Activated naive CD4-positive, alpha-beta T cell treated with anti-CD3 and anti-CD28 coated beads, Interleukin-2, amount 10 ng/mL, durations not matched to agents 5 hours and 36 hours (primary cell): ENCODE measurements around the gene ICAM5. TPM values are rescaled to one million over a fixed set of nuclear protein-coding genes. Genes with fewer than 3 reads are reported as not detected.

Source experiments
- total RNA-seq, 2 experiments: library from RNA; stranded (reverse); gene quantifications; one replicate each; pipeline ENCODE4 v1.2.3, GENCODE V29; 2021

The ICAM5 gene, protein sequence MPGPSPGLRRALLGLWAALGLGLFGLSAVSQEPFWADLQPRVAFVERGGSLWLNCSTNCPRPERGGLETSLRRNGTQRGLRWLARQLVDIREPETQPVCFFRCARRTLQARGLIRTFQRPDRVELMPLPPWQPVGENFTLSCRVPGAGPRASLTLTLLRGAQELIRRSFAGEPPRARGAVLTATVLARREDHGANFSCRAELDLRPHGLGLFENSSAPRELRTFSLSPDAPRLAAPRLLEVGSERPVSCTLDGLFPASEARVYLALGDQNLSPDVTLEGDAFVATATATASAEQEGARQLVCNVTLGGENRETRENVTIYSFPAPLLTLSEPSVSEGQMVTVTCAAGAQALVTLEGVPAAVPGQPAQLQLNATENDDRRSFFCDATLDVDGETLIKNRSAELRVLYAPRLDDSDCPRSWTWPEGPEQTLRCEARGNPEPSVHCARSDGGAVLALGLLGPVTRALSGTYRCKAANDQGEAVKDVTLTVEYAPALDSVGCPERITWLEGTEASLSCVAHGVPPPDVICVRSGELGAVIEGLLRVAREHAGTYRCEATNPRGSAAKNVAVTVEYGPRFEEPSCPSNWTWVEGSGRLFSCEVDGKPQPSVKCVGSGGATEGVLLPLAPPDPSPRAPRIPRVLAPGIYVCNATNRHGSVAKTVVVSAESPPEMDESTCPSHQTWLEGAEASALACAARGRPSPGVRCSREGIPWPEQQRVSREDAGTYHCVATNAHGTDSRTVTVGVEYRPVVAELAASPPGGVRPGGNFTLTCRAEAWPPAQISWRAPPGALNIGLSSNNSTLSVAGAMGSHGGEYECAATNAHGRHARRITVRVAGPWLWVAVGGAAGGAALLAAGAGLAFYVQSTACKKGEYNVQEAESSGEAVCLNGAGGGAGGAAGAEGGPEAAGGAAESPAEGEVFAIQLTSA
- under 1 TPM; 0.35 to 0.46 TPM for total RNA-seq

DNA sequence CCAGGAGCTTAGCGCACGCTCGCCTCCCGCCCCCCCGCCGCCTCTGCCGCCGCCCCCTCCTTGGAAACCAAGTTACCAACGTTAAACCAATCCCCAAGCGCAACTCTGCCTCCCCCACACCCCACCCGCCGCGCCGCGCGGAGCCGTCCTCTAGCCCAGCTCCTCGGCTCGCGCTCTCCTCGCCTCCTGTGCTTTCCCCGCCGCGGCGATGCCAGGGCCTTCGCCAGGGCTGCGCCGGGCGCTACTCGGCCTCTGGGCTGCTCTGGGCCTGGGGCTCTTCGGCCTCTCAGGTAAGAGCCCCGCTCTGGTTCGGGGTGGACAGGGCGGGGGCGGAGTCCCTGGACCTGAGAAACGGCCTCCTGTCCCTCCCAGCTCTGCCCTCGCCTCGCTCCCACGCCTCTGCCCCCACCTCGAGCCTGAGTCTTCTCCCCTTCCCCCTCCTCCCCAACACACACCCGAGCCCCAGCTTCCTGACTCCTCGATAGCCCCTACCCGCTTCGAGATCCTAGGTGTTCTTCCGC, at the start of gene ICAM5:
ICAM5 (plus strand) TSS at position 117 of the 521 bp plus-strand sequence; CDS start at position 209, 92 bp downstream.

DNA sequence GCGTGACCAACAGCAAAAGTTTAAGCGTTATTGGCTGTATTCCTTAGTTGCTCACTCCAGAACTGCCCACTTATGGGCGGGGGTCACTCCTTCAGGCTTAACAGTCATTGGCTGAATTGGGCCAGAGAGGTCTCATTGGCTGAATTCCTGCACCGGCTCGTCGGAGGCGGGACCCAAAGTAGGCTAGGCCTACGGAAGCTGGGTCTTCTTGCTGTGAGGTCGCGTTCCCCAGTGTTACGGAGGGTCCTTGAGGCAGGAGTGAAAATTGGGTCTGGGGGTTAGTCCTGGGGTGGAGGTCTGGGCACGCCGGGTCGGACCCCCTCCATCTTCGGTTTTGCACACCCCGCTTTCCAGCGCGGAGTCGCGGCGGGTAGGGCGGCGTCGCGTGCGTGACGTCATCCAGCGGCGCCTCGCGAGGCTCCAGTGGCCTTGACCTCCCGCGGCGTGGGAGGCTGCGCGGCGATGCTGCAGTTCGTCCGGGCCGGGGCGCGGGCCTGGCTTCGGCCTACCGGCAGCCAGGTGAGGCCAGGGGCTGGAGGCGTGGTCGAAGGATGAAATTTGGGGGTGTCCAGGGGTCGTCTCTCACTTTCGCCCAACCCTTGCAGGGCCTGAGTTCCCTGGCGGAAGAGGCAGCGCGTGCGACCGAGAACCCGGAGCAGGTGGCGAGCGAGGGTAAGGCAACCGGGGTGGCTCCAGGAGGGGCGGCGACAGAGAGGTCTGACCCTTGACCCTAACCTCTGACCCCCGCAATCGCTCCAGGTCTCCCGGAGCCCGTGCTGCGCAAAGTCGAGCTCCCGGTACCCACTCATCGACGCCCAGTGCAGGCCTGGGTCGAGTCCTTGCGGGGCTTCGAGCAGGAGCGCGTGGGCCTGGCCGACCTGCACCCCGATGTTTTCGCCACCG, 37.7 kb upstream of the ICAM5 start, which contains the start of gene MRPL4:
MRPL4 (plus strand) TSS at position 423 of the 903 bp plus-strand sequence; CDS start at position 463, 40 bp downstream.

DNA sequence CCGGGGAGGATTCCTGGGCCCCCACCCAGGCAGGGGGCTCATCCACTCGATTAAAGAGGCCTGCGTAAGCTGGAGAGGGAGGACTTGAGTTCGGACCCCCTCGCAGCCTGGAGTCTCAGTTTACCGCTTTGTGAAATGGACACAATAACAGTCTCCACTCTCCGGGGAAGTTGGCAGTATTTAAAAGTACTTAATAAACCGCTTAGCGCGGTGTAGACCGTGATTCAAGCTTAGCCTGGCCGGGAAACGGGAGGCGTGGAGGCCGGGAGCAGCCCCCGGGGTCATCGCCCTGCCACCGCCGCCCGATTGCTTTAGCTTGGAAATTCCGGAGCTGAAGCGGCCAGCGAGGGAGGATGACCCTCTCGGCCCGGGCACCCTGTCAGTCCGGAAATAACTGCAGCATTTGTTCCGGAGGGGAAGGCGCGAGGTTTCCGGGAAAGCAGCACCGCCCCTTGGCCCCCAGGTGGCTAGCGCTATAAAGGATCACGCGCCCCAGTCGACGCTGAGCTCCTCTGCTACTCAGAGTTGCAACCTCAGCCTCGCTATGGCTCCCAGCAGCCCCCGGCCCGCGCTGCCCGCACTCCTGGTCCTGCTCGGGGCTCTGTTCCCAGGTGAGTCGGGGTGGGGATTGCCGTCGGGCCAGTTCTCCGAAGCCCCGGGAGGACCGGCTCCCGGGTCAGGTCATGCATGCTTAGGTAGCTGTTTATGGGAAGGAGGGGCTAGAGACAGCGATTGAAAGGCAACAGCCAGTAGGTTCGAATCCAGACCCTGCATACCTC, 18.9 kb upstream of the ICAM5 start, which contains the start of gene ICAM1:
ICAM1 (plus strand) TSS at position 505 of the 779 bp plus-strand sequence; CDS start at position 545, 40 bp downstream.

DNA sequence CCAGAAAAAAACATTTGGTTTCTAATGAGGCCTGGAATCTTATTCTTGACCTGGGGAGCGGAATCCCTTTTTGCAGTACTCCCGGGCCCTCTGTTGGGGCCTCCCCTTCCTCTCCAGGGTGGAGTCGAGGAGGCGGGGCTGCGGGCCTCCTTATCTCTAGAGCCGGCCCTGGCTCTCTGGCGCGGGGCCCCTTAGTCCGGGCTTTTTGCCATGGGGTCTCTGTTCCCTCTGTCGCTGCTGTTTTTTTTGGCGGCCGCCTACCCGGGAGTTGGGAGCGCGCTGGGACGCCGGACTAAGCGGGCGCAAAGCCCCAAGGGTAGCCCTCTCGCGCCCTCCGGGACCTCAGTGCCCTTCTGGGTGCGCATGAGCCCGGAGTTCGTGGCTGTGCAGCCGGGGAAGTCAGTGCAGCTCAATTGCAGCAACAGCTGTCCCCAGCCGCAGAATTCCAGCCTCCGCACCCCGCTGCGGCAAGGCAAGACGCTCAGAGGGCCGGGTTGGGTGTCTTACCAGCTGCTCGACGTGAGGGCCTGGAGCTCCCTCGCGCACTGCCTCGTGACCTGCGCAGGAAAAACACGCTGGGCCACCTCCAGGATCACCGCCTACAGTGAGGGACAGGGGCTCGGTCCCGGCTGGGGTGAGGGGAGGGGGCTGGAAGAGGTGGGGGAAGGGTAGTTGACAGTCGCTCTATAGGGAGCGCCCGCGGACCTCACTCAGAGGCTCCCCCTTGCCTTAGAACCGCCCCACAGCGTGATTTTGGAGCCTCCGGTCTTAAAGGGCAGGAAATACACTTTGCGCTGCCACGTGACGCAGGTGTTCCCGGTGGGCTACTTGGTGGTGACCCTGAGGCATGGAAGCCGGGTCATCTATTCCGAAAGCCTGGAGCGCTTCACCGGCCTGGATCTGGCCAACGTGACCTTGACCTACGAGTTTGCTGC, 2.7 kb upstream of the ICAM5 start, which contains the start of gene ICAM4:
ICAM4 (plus strand) TSS at position 153 of the 935 bp plus-strand sequence; CDS start at position 211, 58 bp downstream.

DNA sequence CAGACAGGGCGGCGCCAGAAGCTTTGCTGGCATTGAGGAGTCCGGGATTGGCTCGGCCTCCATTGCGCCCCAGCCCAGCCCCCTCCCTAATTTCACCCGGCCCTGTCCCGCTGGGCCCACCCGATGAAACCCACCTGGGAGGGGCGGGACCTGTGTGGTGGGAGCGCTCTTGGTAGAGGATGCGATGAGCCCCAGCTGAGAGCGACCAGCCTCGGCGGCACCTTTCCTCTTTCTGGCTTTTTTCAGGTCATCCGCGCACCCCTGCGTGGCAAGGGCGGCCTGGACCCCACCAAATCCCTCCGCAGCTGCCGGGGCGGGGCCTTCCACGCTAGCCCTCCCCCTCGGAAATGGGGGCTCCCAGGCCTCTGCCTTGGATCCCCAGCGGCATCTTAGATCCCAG, 19.7 kb downstream of the ICAM5 start, which contains the start of gene ZGLP1:
ZGLP1 (minus strand) TSS at position 393 of the 400 bp plus-strand sequence.

DNA sequence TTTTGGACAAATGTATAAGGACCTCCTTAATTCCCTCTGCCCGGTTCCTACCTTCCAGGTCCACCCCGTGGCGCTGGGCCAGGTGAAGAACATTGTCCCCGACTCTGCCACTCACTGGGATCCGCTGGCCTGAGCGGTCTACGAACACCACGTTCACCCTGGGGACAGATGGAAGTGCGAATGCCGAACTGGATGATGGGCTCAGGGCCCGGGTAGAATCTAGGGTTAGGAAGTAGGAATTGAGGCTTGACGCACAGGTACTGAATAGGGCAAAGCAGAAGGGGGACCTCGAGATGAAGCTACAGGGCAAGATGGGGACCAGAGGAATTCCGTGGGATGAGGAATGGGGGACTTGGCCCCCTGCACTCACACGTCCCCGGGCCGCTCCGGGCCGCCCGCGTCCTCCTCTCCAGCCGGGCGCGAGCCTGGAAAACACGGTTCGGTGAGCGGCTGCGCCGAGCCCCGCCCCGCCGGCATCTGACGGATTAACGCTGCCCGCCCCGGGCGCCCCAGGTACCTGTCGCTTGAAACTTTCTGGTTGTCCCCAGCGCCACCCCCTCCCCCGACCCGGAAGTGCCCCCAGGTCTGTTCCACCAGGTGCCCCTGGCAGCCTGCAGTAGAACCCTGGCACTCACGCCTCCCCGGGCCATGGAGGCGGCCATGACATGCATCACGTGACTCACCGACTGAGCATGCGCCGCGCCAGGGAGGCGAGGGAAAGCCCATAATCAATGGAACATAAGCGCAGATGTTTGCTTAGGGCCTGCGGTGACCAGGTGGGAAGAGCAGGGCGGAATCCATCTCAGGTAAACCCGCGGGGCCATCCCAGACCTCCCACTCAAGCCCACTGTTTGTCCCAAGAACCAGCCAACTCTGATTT, 25.8 kb downstream of the ICAM5 start, which contains the start of gene FDX2:
FDX2 (minus strand) TSS at position 681 of the 880 bp plus-strand sequence; CDS start at position 662, 19 bp downstream.

DNA sequence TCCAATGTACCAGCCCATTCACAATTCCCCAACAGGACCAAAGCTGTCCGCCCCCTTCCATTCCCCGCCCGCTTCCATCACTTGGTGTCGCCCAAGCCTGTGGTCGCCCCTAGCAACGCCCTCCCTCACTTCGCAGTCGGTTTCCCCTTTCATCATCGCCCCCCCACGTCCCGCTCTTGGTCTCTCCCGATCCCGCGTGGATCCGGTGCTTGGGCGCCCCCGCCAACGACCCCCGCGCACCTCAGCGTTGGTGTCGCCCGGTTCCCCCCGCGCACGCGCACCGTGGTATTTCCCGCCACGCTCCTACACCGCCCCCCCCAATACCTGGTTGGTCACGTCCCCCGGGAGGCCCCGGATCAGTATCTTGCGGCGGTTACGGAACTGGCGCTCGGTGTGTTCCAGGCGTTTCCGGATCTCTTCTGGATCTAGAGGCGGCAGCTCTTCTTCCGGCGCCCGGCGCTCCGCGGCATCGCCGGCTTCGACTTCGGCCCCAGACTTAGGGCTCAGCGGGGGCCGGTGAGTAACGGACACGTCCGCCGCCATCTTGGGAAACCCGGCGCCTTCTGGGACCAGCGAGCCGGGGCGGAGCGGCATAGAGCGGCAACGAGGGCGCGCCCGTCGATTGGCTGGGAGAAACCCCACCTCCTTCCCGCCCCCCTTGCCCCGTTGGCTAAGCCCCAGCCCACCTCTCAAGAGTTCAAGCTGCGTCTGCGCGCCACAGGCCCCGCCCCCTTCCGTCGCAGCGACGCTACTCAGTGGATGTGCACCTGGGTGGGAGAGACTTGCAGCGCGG, 43.4 kb downstream of the ICAM5 start, which contains the start of gene RAVER1:
RAVER1 (minus strand) TSS at position 565 of the 793 bp plus-strand sequence; CDS start at position 543, 22 bp downstream.

DNA sequence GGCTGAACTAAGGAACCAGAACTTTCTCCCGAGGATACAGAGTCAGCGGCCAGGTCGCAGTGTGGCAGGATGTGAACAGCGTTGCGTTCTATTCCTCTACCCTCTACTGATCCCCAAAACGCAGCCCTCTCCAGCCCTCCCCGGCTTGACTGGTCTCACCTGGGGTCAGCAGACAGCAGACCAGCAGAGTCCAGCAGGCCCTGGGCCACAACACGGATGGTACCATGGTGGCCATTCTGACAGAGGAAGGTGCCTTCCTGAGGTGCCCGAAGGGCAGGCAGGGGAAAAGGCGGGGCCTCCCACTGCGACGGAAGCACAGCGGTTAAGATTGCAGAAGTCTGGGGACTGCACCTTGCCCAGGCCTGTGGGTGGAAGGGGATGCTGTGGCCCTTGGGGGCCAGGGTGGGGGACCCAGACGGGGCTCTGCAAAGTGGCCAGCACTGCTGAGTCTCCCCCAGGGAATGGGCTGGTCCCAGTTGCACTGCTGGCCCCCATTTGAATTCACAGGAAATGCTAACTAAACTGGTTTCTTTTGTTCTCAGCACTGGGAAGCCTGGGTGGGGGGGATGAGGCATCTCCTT, 49.7 kb downstream of the ICAM5 start, which contains the start of gene ICAM3:
ICAM3 (minus strand) TSS at position 245 of the 581 bp plus-strand sequence; CDS start at position 235, 10 bp downstream.

Other genes with a start within 250 kb of the ICAM5 start
- gene SHFL, start 203.6 kb upstream of the ICAM5 start, total RNA-seq: 10 to 100 TPM; 68.9 to 71.2 TPM
- gene ANGPTL6, start 187.3 kb upstream of the ICAM5 start, total RNA-seq: 1 to 10 TPM; 1.8 to 2.3 TPM
- 10 to 100 TPM; 91.9 TPM for gene PPAN, start 183.6 kb upstream of the ICAM5 start, total RNA-seq
- 10 to 100 TPM; 38.7 to 40.5 TPM for gene P2RY11, start 178.3 kb upstream of the ICAM5 start, total RNA-seq
- 100 to 1,000 TPM; 259 to 263 TPM for gene EIF3G, start 170.1 kb upstream of the ICAM5 start, total RNA-seq
- gene DNMT1, start 95.0 kb upstream of the ICAM5 start, total RNA-seq: 100 to 1,000 TPM; 295 to 301 TPM
- 1 to 10 TPM; 5.2 to 5.8 TPM for gene S1PR2, start 58.6 kb upstream of the ICAM5 start, total RNA-seq
- gene MRPL4, start 37.7 kb upstream of the ICAM5 start, total RNA-seq: 10 to 100 TPM; 49.3 to 53.4 TPM
- gene ICAM1, start 18.8 kb upstream of the ICAM5 start, total RNA-seq: 10 to 100 TPM; 13.9 to 15.3 TPM
- gene ICAM4, start 3.0 kb upstream of the ICAM5 start, total RNA-seq: 1 to 10 TPM; 3.4 to 3.9 TPM
- gene ZGLP1, start 19.9 kb downstream of the ICAM5 start, total RNA-seq: 1 to 10 TPM; 1.4 to 1.6 TPM
- 1 to 10 TPM; 4.0 to 5.3 TPM for gene FDX2, start 26.1 kb downstream of the ICAM5 start, total RNA-seq
- gene RAVER1, start 43.6 kb downstream of the ICAM5 start, total RNA-seq: 10 to 100 TPM; 63.4 to 67.4 TPM
- gene ICAM3, start 49.7 kb downstream of the ICAM5 start, total RNA-seq: 100 to 1,000 TPM; 234 to 244 TPM
- 100 to 1,000 TPM; 214 to 232 TPM for gene TYK2, start 90.6 kb downstream of the ICAM5 start, total RNA-seq
- 100 to 1,000 TPM; 208 to 225 TPM for gene CDC37, start 113.6 kb downstream of the ICAM5 start, total RNA-seq
- 10 to 100 TPM; 31.7 to 32.6 TPM for gene PDE4A, start 130.6 kb downstream of the ICAM5 start, total RNA-seq
- 10 to 100 TPM; 80.0 to 81.0 TPM for gene KEAP1, start 213.4 kb downstream of the ICAM5 start, total RNA-seq
- gene S1PR5, start 227.5 kb downstream of the ICAM5 start, total RNA-seq: under 1 TPM; 0.26 to 0.35 TPM